SK-N-SH treated with all-trans-retinoic acid at 6 μM for 48 hours (cell line): Measurements from ENCODE around the gene TSHZ1.

ENCODE experiments used
- ATAC-seq: fragments of 200-7000 bp; cut with Tn5 transposase; 3 replicates; pipeline ENCODE4 v1.9.1; 2020; ENCODE audit warnings: mild to moderate bottlenecking, moderate library complexity
- BACH2 ChIP-seq: fragments of 250-450 bp; sonication (Bioruptor Pico); IDR thresholded peaks from 2 replicates; pipeline ENCODE4 v1.9.0; 2021; ENCODE audit warnings: mild to moderate bottlenecking, borderline replicate concordance
- CREB5 ChIP-seq: fragments of 250-450 bp; sonication (Bioruptor Pico); IDR thresholded peaks from 2 replicates; pipeline ENCODE4 v1.5.1; 2020; ENCODE audit warnings: low read depth, mild to moderate bottlenecking, moderate library complexity
- CSDC2 ChIP-seq: fragments of 250-450 bp; sonication (Bioruptor Pico); IDR thresholded peaks from 2 replicates; pipeline ENCODE4 v1.5.0; 2020; ENCODE audit warnings: mild to moderate bottlenecking, moderate library complexity
- ESRRG ChIP-seq: fragments of 250-450 bp; sonication (Bioruptor Pico); IDR thresholded peaks from 2 replicates; pipeline ENCODE4 v1.6.1; 2021; ENCODE audit warnings: mild to moderate bottlenecking
- GLIS3 ChIP-seq: fragments of 250-450 bp; sonication (Bioruptor Pico); IDR thresholded peaks from 2 replicates; pipeline ENCODE4 v1.5.0; 2020; ENCODE audit warnings: mild to moderate bottlenecking, moderate library complexity
- ISL1 ChIP-seq: fragments of 250-450 bp; sonication (Bioruptor Pico); IDR thresholded peaks from 2 replicates; pipeline ENCODE4 v2.1.2; 2022; ENCODE audit warnings: mild to moderate bottlenecking, moderate library complexity
- OSR1 ChIP-seq: fragments of 250-450 bp; sonication (Bioruptor Pico); IDR thresholded peaks from 2 replicates; pipeline ENCODE4 v1.8.0; 2022; ENCODE audit warnings: moderate library complexity, mild to moderate bottlenecking, inconsistent platforms
- PPARA ChIP-seq: fragments of 250-450 bp; sonication (Bioruptor Pico); IDR thresholded peaks from 2 replicates; pipeline ENCODE4 v1.5.0; 2020; ENCODE audit warnings: mild to moderate bottlenecking, borderline replicate concordance
- SNAI2 ChIP-seq: fragments of 250-450 bp; sonication (Bioruptor Pico); IDR thresholded peaks from 2 replicates; pipeline ENCODE4 v1.5.0; 2020; ENCODE audit warnings: mild to moderate bottlenecking, moderate library complexity
- TOX ChIP-seq: fragments of 250-450 bp; sonication (Bioruptor Pico); IDR thresholded peaks from 2 replicates; pipeline ENCODE4 v1.8.0; 2021; ENCODE audit warnings: mild to moderate bottlenecking, moderate library complexity, borderline replicate concordance
- ZFP3 ChIP-seq: fragments of 250-450 bp; sonication (Bioruptor Pico); IDR thresholded peaks from 2 replicates; pipeline ENCODE4 v1.5.0; 2020; ENCODE audit warnings: mild to moderate bottlenecking, moderate library complexity
- ZFP30 ChIP-seq: fragments of 450-650 bp; formaldehyde crosslinking; IDR thresholded peaks from 2 replicates; pipeline ENCODE4 v1.5.0; 2022; ENCODE audit warnings: mild to moderate bottlenecking, moderate library complexity
- ZNF565 ChIP-seq: fragments of 450-650 bp; formaldehyde crosslinking; conservative IDR thresholded peaks from 2 replicates; pipeline ENCODE4 v1.5.0; 2020; ENCODE audit warnings: low read depth, mild to moderate bottlenecking, moderate library complexity
- ZNF70 ChIP-seq: fragments of 450-650 bp; formaldehyde crosslinking; IDR thresholded peaks from 2 replicates; pipeline ENCODE4 v1.5.0; 2020; ENCODE audit warnings: mild to moderate bottlenecking, moderate library complexity
- ZNF8 ChIP-seq: fragments of 450-650 bp; formaldehyde crosslinking; IDR thresholded peaks from 2 replicates; pipeline ENCODE4 v1.5.0; 2020; ENCODE audit warnings: mild to moderate bottlenecking, moderate library complexity
- TF ChIP-seq, protein P1 (sequence below): fragments of 250-450 bp; sonication (Bioruptor Pico); IDR thresholded peaks from 2 replicates; pipeline ENCODE4 v1.5.1; 2021; ENCODE audit warnings: mild to moderate bottlenecking, moderate library complexity
- TF ChIP-seq, protein P2 (sequence below): fragments of 250-450 bp; sonication (Bioruptor Pico); IDR thresholded peaks from 2 replicates; pipeline ENCODE4 v1.8.0; 2021; ENCODE audit warnings: low read depth, mild to moderate bottlenecking, moderate library complexity, borderline replicate concordance

The TSHZ1 gene

GRCh38 chr18:75248426-75249174 is 38.0 kb downstream of the TSHZ1 start:
- no peak for ATAC-seq
- no peak for TF ChIP-seq ZFP3 (CRISPR knock-in tag)
- TF ChIP-seq CSDC2 (CRISPR knock-in tag) = no peak
- no peak for TF ChIP-seq ZFP30 (CRISPR knock-in tag)
- TF ChIP-seq ZNF70 = no peak
- no peak for TF ChIP-seq BACH2 (CRISPR knock-in tag)
- TF ChIP-seq, protein P1, sequence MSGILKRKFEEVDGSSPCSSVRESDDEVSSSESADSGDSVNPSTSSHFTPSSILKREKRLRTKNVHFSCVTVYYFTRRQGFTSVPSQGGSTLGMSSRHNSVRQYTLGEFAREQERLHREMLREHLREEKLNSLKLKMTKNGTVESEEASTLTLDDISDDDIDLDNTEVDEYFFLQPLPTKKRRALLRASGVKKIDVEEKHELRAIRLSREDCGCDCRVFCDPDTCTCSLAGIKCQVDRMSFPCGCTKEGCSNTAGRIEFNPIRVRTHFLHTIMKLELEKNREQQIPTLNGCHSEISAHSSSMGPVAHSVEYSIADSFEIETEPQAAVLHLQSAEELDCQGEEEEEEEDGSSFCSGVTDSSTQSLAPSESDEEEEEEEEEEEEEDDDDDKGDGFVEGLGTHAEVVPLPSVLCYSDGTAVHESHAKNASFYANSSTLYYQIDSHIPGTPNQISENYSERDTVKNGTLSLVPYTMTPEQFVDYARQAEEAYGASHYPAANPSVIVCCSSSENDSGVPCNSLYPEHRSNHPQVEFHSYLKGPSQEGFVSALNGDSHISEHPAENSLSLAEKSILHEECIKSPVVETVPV (CRISPR knock-in tag) = no peak
- no peak for TF ChIP-seq GLIS3 (CRISPR knock-in tag)
- TF ChIP-seq, protein P2, sequence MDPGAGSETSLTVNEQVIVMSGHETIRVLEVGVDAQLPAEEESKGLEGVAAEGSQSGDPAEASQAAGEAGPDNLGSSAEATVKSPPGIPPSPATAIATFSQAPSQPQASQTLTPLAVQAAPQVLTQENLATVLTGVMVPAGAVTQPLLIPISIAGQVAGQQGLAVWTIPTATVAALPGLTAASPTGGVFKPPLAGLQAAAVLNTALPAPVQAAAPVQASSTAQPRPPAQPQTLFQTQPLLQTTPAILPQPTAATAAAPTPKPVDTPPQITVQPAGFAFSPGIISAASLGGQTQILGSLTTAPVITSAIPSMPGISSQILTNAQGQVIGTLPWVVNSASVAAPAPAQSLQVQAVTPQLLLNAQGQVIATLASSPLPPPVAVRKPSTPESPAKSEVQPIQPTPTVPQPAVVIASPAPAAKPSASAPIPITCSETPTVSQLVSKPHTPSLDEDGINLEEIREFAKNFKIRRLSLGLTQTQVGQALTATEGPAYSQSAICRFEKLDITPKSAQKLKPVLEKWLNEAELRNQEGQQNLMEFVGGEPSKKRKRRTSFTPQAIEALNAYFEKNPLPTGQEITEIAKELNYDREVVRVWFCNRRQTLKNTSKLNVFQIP (CRISPR knock-in tag) = no peak
- TF ChIP-seq, all 23 proteins: peak for 0

GRCh38 chr18:75249175-75249518 is 38.5 kb downstream of the TSHZ1 start:
- ATAC-seq = no peak
- TF ChIP-seq TOX (CRISPR knock-in tag) = no peak
- TF ChIP-seq ZNF565 = no peak
- no peak for TF ChIP-seq GLIS3 (CRISPR knock-in tag)
- no peak for TF ChIP-seq ZFP30 (CRISPR knock-in tag)
- no peak for TF ChIP-seq SNAI2 (CRISPR knock-in tag)
- TF ChIP-seq, protein P1 (CRISPR knock-in tag) = no peak
- no peak for TF ChIP-seq BACH2 (CRISPR knock-in tag)
- TF ChIP-seq ZNF8 = no peak
- TF ChIP-seq ZFP3 (CRISPR knock-in tag) = no peak
- no peak for TF ChIP-seq ESRRG (CRISPR knock-in tag)
- TF ChIP-seq PPARA = no peak
- TF ChIP-seq, protein P2 (CRISPR knock-in tag) = no peak
- TF ChIP-seq CREB5 (CRISPR knock-in tag) = no peak
- no peak for TF ChIP-seq ISL1 (CRISPR knock-in tag)
- no peak for TF ChIP-seq CSDC2 (CRISPR knock-in tag)
- TF ChIP-seq, all 23 proteins: peak for 0

- TF ChIP-seq ISL1 (CRISPR knock-in tag) (no peak), SNAI2 (CRISPR knock-in tag) (no peak), CREB5 (CRISPR knock-in tag) (no peak), TOX (CRISPR knock-in tag) (no peak), ZNF8 (no peak), OSR1 (CRISPR knock-in tag) (no peak), ZNF565 (no peak)
- no peak for ATAC-seq
Observed at GRCh38 chr18:75249672-75250470, 39.3 kb downstream of the TSHZ1 start.
